HepG2 (cell line): ENCODE results near the gene SIRT7. TPM values are rescaled to one million over a fixed set of nuclear protein-coding genes. Genes with fewer than 3 reads are reported as not detected.

Experiments
- ATAC-seq: fragments of 200-7000 bp; cut with Tn5 transposase; 3 replicates; pipeline ENCODE4 v1.9.1; 2020; ENCODE audit warnings: mild to moderate bottlenecking, moderate library complexity
- BruUV-seq: library from RNA; stranded (reverse); fragments of 400-500 nt; replicated peaks from 2 replicates; lab custom pipeline; 2021; lab: Mats Ljungman, UMichigan
- CTCF ChIA-PET: fragments of 300-600 bp; formaldehyde crosslinking; extraction: SDS; loops from one replicate; lab custom pipeline; 2021; ENCODE audit warnings: low total read pairs, inconsistent platforms, low intra/inter-chr PET ratio; lab: Yijun Ruan, JAX
- POLR2A ChIA-PET: fragments of 350-600 bp; sonication (Branson Sonifier 250); formaldehyde crosslinking; loops from one replicate; lab custom pipeline; 2020; ENCODE audit warnings: antibody characterized with exemption, inconsistent platforms; lab: Yijun Ruan, JAX
- DNase-seq: peaks from one replicate; pipeline ENCODE4 v3.0.0-alpha.2; 2015; ENCODE audit warnings: low spot score
- FAIRE-seq: peaks from 3 replicates; lab custom pipeline; 2011; peaks lifted over from hg19 to GRCh38; lab: Jason Lieb, UNC
- H2AFZ ChIP-seq: one replicate; pipeline ENCODE4 v1.6.1; 2011; ENCODE audit warnings: low read length, inconsistent platforms
- H3K27ac ChIP-seq: fragments of 300-600 bp; 3 replicates; pipeline ENCODE4 v1.8.0; 2011; ENCODE audit warnings: mixed run types, mild to moderate bottlenecking, mixed read lengths, low read length, inconsistent platforms; ENCODE audit not compliant: insufficient read depth; ENCODE audit errors: extremely low read length
- H3K27me3 ChIP-seq, 2 experiments: fragments of 200-600 bp in 1 of 2; 2 replicates in 1 of 2; 3 replicates in 1 of 2; pipeline versions ENCODE4 v1.6.0 to v1.8.0; 2011; ENCODE audit warnings: low read length in 2 of 2, mild to moderate bottlenecking in 2 of 2, moderate library complexity in 2 of 2, inconsistent platforms in 1 of 2; ENCODE audit not compliant: insufficient read depth in 2 of 2, control insufficient read depth in 1 of 2
- H3K36me3 ChIP-seq, 2 experiments: fragments of 200-600 bp in 1 of 2; replicated peaks in 1 of 2; 2 replicates in 1 of 2; 3 replicates in 1 of 2; pipeline versions ENCODE4 v1.5.1 to v1.8.0; 2011; ENCODE audit warnings: low read length in 2 of 2, inconsistent platforms in 1 of 2; ENCODE audit not compliant: insufficient read depth in 2 of 2, control insufficient read depth in 1 of 2
- H3K4me1 ChIP-seq: 2 replicates; pipeline ENCODE4 v1.5.1; 2012; ENCODE audit warnings: low read length, inconsistent platforms; ENCODE audit not compliant: insufficient read depth
- H3K4me2 ChIP-seq: 2 replicates; pipeline ENCODE4 v1.6.0; 2011; ENCODE audit warnings: low read depth, low read length, inconsistent platforms
- H3K4me3 ChIP-seq, 3 experiments: fragments of 200-600 bp in 1 of 3; sonication (generic), shearing (Covaris generic) in 1 of 3; replicated peaks in 1 of 3; 2 replicates each; pipeline ENCODE4 v1.5.1; 2011 to 2016; ENCODE audit warnings: low read length in 3 of 3, inconsistent platforms in 2 of 3, low read depth in 2 of 3, mild to moderate bottlenecking in 2 of 3, control low read depth in 1 of 3, mixed read lengths in 1 of 3; ENCODE audit not compliant: insufficient read depth in 1 of 3
- H3K79me2 ChIP-seq: one replicate; pipeline ENCODE4 v1.6.1; 2011; ENCODE audit warnings: low read length, inconsistent platforms; ENCODE audit not compliant: insufficient read depth
- H3K9ac ChIP-seq: 2 replicates; pipeline ENCODE4 v1.6.0; 2011; ENCODE audit warnings: mild to moderate bottlenecking, low read depth, low read length, inconsistent platforms; ENCODE audit not compliant: insufficient read depth
- H3K9me3 ChIP-seq: 2 replicates; pipeline ENCODE4 v1.5.1; 2012; ENCODE audit warnings: mild to moderate bottlenecking, low read length
- H4K20me1 ChIP-seq: 2 replicates; pipeline ENCODE4 v1.6.0; 2011; ENCODE audit warnings: inconsistent platforms, mild to moderate bottlenecking, low read length, moderate library complexity; ENCODE audit not compliant: insufficient read depth
- ADNP ChIP-seq: sonication (generic); formaldehyde crosslinking; IDR thresholded peaks from 2 replicates; pipeline ENCODE4 v1.4.0; 2020; ENCODE audit warnings: missing genetic modification reagents
- EED ChIP-seq: sonication (generic); formaldehyde crosslinking; IDR thresholded peaks from 2 replicates; pipeline ENCODE4 v1.5.0; 2020; ENCODE audit warnings: mild to moderate bottlenecking, missing genetic modification reagents
- FLYWCH1 ChIP-seq: sonication (generic); formaldehyde crosslinking; IDR thresholded peaks from 2 replicates; pipeline ENCODE4 v1.8.1; 2023; ENCODE audit warnings: mild to moderate bottlenecking, missing genetic modification reagents
- FOXO1 ChIP-seq: sonication (generic); formaldehyde crosslinking; IDR thresholded peaks from 2 replicates; pipeline ENCODE4 v1.4.0; 2020; ENCODE audit warnings: missing genetic modification reagents
- HNRNPL ChIP-seq: fragments of 200-400 bp; formaldehyde crosslinking; IDR thresholded peaks from 2 replicates; pipeline ENCODE4 v1.6.1; 2017; ENCODE audit warnings: mild to moderate bottlenecking, low read depth, low read length
- MAFG ChIP-seq: sonication (generic); formaldehyde crosslinking; IDR thresholded peaks from 2 replicates; pipeline ENCODE4 v1.5.1; 2020; ENCODE audit warnings: mild to moderate bottlenecking, missing genetic modification reagents
- MTA3 ChIP-seq: sonication (generic); formaldehyde crosslinking; IDR thresholded peaks from 2 replicates; pipeline ENCODE4 v1.4.0; 2020; ENCODE audit warnings: missing genetic modification reagents
- SAFB2 ChIP-seq: sonication (generic); formaldehyde crosslinking; IDR thresholded peaks from 2 replicates; pipeline ENCODE4 v1.5.1; 2020; ENCODE audit warnings: missing genetic modification reagents, low read depth, mild to moderate bottlenecking, borderline replicate concordance
- ZNF33A ChIP-seq: sonication (generic); formaldehyde crosslinking; IDR thresholded peaks from 2 replicates; pipeline ENCODE4 v1.5.1; 2020; ENCODE audit warnings: missing genetic modification reagents, mild to moderate bottlenecking, moderate library complexity, borderline replicate concordance
- ZNF354B ChIP-seq: sonication (generic); formaldehyde crosslinking; IDR thresholded peaks from 2 replicates; pipeline ENCODE4 v1.8.0; 2022; ENCODE audit warnings: mild to moderate bottlenecking, missing genetic modification reagents
- ZNF484 ChIP-seq: sonication (generic); formaldehyde crosslinking; IDR thresholded peaks from 2 replicates; pipeline ENCODE4 v1.5.1; 2020; ENCODE audit warnings: mild to moderate bottlenecking, low read depth, missing genetic modification reagents, borderline replicate concordance
- ZNF589 ChIP-seq: sonication (generic); formaldehyde crosslinking; conservative IDR thresholded peaks from 2 replicates; pipeline ENCODE4 v1.8.0; 2022; ENCODE audit warnings: mild to moderate bottlenecking, moderate library complexity, missing genetic modification reagents
- ZNF598 ChIP-seq: sonication (generic); formaldehyde crosslinking; IDR thresholded peaks from 2 replicates; pipeline ENCODE4 v1.5.1; 2020; ENCODE audit warnings: mild to moderate bottlenecking, missing genetic modification reagents, borderline replicate concordance
- ZNF605 ChIP-seq: sonication (generic); formaldehyde crosslinking; IDR thresholded peaks from 2 replicates; pipeline ENCODE4 v1.8.0; 2022; ENCODE audit warnings: mild to moderate bottlenecking, missing genetic modification reagents
- ZNF724P ChIP-seq: sonication (generic); formaldehyde crosslinking; IDR thresholded peaks from 2 replicates; pipeline ENCODE4 v1.8.0; 2022; ENCODE audit warnings: missing genetic modification reagents, borderline replicate concordance
- WGBS: methylation state at CpG from one replicate; pipeline ENCODE4 v1.1.6; 2017; ENCODE audit warnings: low lambda C conversion rate; 5-methylcytosine and 5-hydroxymethylcytosine counted together
- in situ Hi-C: cut with HindIII; loops from 2 replicates; pipeline ENCODE4 v1.10.0; 2017; ENCODE audit warnings: low pct_unique_long_range_greater_than_20kb; ENCODE audit not compliant: extremely low pct_ligation_motif_present
- intact Hi-C: fragments of 100-400 bp; cut with micrococcal nuclease; formaldehyde crosslinking; loops from one replicate; pipeline ENCODE4 v1.10.0; 2022; ENCODE audit not compliant: unreplicated experiment
- polyA plus RNA-seq, 8 experiments: library from polyadenylated mRNA; depleted of rRNA in 3 of 8; stranded (reverse) in 7 of 8; unstranded in 1 of 8; fragments of >200 nt; fragmentation: Illumina TruSeq in 4 of 8; extraction: Trizol in 4 of 8; gene quantifications; 2 replicates each; pipeline versions ENCODE4 v1.2.1 to v1.2.3, GENCODE V29; 2011 to 2016; ENCODE audit warnings: low read depth in 4 of 8, missing spikeins in 1 of 8, mixed read lengths in 1 of 8; ENCODE audit not compliant: insufficient read depth in 1 of 8
- total RNA-seq, 5 experiments: library from RNA; depleted of rRNA; stranded (reverse); fragments of >200 nt; fragmentation: Illumina TruSeq; extraction: Trizol; gene quantifications; 2 replicates each; pipeline ENCODE4 v1.2.3, GENCODE V29; 2016; ENCODE audit warnings: low read depth in 1 of 5
- TF ChIP-seq, protein P1 (sequence below): sonication (generic); formaldehyde crosslinking; IDR thresholded peaks from 2 replicates; pipeline ENCODE4 v1.8.0; 2022; ENCODE audit warnings: mild to moderate bottlenecking, missing genetic modification reagents, borderline replicate concordance
- TF ChIP-seq, protein P2 (sequence below): sonication (generic); formaldehyde crosslinking; IDR thresholded peaks from 2 replicates; pipeline ENCODE4 v1.4.0; 2020; ENCODE audit warnings: missing genetic modification reagents, mild to moderate bottlenecking, borderline replicate concordance
- TF ChIP-seq, protein P3 (sequence below): sonication (generic); formaldehyde crosslinking; IDR thresholded peaks from 2 replicates; pipeline ENCODE4 v1.4.0; 2020; ENCODE audit warnings: missing genetic modification reagents; ENCODE audit errors: not compliant biosample characterization

Gene SIRT7
- total and polyA plus RNA-seq, 2 of the 13 experiments (the other 11 are each of a cell fraction or from before 2014, with no cell fraction given), result 8.3 to 24.8 TPM

DNA sequence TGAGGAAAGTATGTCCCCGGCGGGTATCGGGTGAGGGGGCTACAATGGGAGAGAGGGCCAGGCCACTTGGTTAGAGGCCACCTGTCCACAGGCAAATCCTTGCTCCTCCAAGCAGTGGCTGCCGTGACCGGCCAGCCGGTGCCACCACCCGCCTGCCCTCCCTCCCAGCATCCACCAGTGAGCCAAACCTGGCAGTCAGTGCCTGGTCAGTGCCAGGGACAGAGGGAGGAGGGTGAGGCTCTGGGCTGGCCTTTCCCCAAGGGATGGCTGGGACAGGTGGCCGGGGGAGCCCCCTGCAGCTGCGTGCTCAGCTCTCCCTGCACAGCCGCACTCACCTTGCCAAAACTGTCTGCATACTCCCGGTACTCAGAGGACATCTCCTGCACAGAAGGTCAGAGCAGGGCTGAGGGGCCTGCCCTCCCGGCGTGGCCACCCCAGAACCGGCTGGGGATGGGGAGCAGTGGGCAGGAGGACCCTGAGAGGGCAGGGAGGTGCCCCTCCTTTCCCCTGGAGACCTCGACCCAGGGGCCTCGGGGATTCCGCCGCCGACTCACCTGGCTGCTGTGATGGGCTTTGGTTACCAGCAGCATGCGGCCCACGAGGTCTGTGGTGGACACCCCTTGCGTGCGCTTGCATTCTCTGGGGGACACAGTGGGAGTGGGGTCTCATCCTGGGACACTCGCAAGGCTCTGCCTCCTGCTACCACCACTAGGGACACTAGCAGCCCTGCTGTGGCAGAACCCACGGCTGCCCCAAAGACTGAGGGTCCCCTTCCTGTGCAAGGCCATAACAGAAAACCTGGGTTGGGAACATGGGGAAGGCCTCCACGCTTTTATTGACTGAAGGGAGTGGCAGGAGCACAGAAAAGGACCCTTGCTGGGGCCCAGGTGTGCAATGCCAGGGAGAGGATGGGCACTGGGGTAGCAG, 10.5 kb downstream of the SIRT7 start:
- WGBS, result 93% methylated on average over 21 of the region's 26 CpGs
- Histone ChIP-seq H2AFZ (no peak overlapping the region), H3K9me3 (no peaks in the 10 kb centered on the region), H3K27ac (peak overlapping the region; percentile 99), H3K9ac (no peak overlapping the region), H3K4me2 (no peak overlapping the region), H3K79me2 (peaks cover 33% of the 10 kb centered on the region), H3K4me3 (no peak overlapping the region), H4K20me1 (peaks cover 14% of the 10 kb centered on the region; the same call in 1 of the 2 replicates), H3K27me3 (no peaks in the 10 kb centered on the region; a peak in 1 of 5 replicates), H3K36me3 (peaks cover 47 to 63% of the 10 kb centered on the region in 2 experiments), H3K4me1 (peaks cover 38% of the 10 kb centered on the region)
- BruUV-seq, result no TSS peak
- ChIA-PET POLR2A (interaction anchor here (1.1 to 2.0 kb wide), 3 partner anchors 10 to 86 kb away, joined by 3 to 5 read pairs (median 3); no protein-coding TSS in a partner anchor), CTCF (no interaction called here)
- in situ Hi-C loops (no loop called here), intact Hi-C loops (no loop called here)
- ATAC-seq (no peak), FAIRE-seq (no peak), DNase-seq (no peak)
- TF ChIP-seq ZNF33A (CRISPR knock-in tag) (no peak), SAFB2 (CRISPR knock-in tag) (no peak), ZNF598 (CRISPR knock-in tag) (no peak), ZNF354B (CRISPR knock-in tag) (no peak), ZNF724P (CRISPR knock-in tag) (0 out of 2 replicates have a peak, but pooled peaks have one; percentile 21), MTA3 (CRISPR knock-in tag) (no peak), EED (CRISPR knock-in tag) (0 out of 2 replicates have a peak, but pooled peaks have one; percentile 74), MAFG (CRISPR knock-in tag) (no peak), ZNF484 (CRISPR knock-in tag) (no peak), FOXO1 (CRISPR knock-in tag) (no peak), FLYWCH1 (CRISPR knock-in tag) (no peak), HNRNPL (no peak), ZNF605 (CRISPR knock-in tag) (no peak), ADNP (0 out of 2 replicates have a peak, but pooled peaks have one; percentile 25), ZNF589 (no peak)
- TF ChIP-seq, protein P1, sequence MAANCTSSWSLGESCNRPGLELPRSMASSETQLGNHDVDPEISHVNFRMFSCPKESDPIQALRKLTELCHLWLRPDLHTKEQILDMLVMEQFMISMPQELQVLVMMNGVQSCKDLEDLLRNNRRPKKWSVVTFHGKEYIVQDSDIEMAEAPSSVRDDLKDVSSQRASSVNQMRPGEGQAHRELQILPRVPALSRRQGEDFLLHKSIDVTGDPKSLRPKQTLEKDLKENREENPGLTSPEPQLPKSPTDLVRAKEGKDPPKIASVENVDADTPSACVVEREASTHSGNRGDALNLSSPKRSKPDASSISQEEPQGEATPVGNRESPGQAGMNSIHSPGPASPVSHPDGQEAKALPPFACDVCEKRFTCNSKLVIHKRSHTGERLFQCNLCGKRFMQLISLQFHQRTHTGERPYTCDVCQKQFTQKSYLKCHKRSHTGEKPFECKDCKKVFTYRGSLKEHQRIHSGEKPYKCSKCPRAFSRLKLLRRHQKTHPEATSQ (CRISPR knock-in tag), result no peak
- TF ChIP-seq, protein P2, sequence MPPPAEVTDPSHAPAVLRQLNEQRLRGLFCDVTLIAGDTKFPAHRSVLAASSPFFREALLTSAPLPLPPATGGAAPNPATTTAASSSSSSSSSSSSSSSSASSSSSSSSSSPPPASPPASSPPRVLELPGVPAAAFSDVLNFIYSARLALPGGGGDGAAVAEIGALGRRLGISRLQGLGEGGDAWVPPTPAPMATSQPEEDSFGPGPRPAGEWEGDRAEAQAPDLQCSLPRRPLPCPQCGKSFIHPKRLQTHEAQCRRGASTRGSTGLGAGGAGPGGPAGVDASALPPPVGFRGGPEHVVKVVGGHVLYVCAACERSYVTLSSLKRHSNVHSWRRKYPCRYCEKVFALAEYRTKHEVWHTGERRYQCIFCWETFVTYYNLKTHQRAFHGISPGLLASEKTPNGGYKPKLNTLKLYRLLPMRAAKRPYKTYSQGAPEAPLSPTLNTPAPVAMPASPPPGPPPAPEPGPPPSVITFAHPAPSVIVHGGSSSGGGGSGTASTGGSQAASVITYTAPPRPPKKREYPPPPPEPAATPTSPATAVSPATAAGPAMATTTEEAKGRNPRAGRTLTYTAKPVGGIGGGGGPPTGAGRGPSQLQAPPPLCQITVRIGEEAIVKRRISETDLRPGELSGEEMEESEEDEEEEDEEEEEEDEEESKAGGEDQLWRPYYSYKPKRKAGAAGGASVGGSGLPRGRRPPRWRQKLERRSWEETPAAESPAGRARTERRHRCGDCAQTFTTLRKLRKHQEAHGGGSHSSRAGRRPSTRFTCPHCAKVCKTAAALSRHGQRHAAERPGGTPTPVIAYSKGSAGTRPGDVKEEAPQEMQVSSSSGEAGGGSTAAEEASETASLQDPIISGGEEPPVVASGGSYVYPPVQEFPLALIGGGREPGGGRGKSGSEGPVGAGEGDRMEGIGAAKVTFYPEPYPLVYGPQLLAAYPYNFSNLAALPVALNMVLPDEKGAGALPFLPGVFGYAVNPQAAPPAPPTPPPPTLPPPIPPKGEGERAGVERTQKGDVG (CRISPR knock-in tag), result 0 out of 2 replicates have a peak, but pooled peaks have one; percentile 65
- TF ChIP-seq, protein P3, sequence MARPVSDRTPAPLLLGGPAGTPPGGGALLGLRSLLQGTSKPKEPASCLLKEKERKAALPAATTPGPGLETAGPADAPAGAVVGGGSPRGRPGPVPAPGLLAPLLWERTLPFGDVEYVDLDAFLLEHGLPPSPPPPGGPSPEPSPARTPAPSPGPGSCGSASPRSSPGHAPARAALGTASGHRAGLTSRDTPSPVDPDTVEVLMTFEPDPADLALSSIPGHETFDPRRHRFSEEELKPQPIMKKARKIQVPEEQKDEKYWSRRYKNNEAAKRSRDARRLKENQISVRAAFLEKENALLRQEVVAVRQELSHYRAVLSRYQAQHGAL (CRISPR knock-in tag), result no peak
